ENCODE data around the gene RBBP9. TPM values are rescaled to one million over a fixed set of nuclear protein-coding genes. Genes with fewer than 3 reads are reported as not detected.

RBBP9 gene
- total RNA-seq, 1 experiment from 2014 or later = 11.1 TPM

DNA sequence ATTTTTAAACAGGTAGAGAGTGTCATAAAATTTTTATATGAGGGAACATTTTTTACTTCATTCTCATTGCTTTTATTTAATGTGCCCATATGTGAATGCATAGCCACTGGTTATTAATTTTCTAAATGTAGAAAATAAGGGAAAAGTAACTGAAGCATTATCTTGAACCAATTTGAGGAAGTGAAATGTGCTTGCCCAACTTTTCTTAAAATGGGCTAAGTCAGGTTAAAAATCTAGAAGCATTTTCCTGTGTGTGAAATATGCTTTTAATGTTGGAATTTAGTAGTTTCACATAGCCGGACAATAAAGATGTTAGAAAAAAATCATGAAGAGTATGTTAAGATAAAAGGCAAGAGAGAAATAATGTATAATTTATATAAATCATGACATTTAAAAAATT, 14.5 kb upstream of the RBBP9 start:
- H3K4me3 ChIP-seq (ENCODE audit: low read depth in 2 of 2, low read length in 2 of 2) = no peak overlapping the region
- no peaks in the 10 kb centered on the region for H3K27me3 ChIP-seq (ENCODE audit: control insufficient read depth, insufficient read depth, low read length)
- DNase-seq (ENCODE audit: low read depth, low spot score) = no peak
- intact Hi-C loops (cut with micrococcal nuclease; ENCODE audit: unreplicated experiment) = no loop called here
- peaks cover 7% of the 10 kb centered on the region; the same call in 1 of the 2 replicates for H3K4me1 ChIP-seq (ENCODE audit: control insufficient read depth, insufficient read depth, low read length)
- no TSS peak for BruUV-seq (replicated peaks)
- H3K27ac ChIP-seq (ENCODE audit: low read length) = no peak overlapping the region
- ChIA-PET CTCF (no interaction called here), POLR2A (no interaction called here)
- TF ChIP-seq CTCF (IDR thresholded peaks at IDR 0.05) (no peak), REST (IDR thresholded peaks at IDR 0.05; ENCODE audit: insufficient read depth in 1 of 2, low read depth in 2 of 2, low read length in 1 of 2) (no peak), TCF7L2 (IDR thresholded peaks at IDR 0.05; ENCODE audit: low read depth, low read length) (no peak), SIN3A (IDR thresholded peaks at IDR 0.05; ENCODE audit: borderline replicate concordance, insufficient read depth, low read depth, low read length) (no peak), POLR2AphosphoS5 (IDR thresholded peaks at IDR 0.05; ENCODE audit: low read depth, low read length) (no peak)
- no peaks in the 10 kb centered on the region for H3K9me3 ChIP-seq (ENCODE audit: control insufficient read depth, insufficient read depth, low read depth, low read length)
- in situ Hi-C loops (cut with HindIII; ENCODE audit: low pct_unique_long_range_greater_than_20kb, low sequenced_read_pairs) = no loop called here
- peaks cover 24% of the 10 kb centered on the region for H3K36me3 ChIP-seq (ENCODE audit: control insufficient read depth, insufficient read depth, low read length)
- no peak for ATAC-seq

GRCh38 chr20:18507218-18508191, 10.5 kb upstream of the RBBP9 start, which contains the start of gene SEC23B:
Gene SEC23B (plus strand): TSS chr20:18507940. CDS start chr20:18510836, 2,896 bp downstream.
- Histone ChIP-seq H3K36me3 (ENCODE audit: control insufficient read depth, insufficient read depth, low read length) (peaks cover 15% of the 10 kb centered on the region), H3K27ac (ENCODE audit: low read length) (peak within 1 kb of the TSS; percentile 98), H3K4me3 (ENCODE audit: low read depth in 2 of 2, low read length in 2 of 2) (peak within 1 kb of the TSS; percentile 86 to 97), H3K27me3 (ENCODE audit: control insufficient read depth, insufficient read depth, low read length) (no peaks in the 10 kb centered on the region), H3K4me1 (ENCODE audit: control insufficient read depth, insufficient read depth, low read length) (peaks cover 8% of the 10 kb centered on the region; the same call in 1 of the 2 replicates), H3K9me3 (ENCODE audit: control insufficient read depth, insufficient read depth, low read depth, low read length) (no peaks in the 10 kb centered on the region)
- ChIA-PET CTCF (interaction anchor here (0.6 kb wide), 1 partner anchor 123 kb away, joined by 3 read pairs; no protein-coding TSS in a partner anchor), POLR2A (interaction anchor here (0.6 to 1.9 kb wide), 6 partner anchors 11 to 637 kb away, joined by 4 to 17 read pairs (median 6); partner anchors contain the start of genes DZANK1, POLR3F and RBBP9)
- DNase-seq (ENCODE audit: low read depth, low spot score) (peak; percentile 93), ATAC-seq (peak; percentile 99)
- intact Hi-C loops (cut with micrococcal nuclease; ENCODE audit: unreplicated experiment) (no loop called here), in situ Hi-C loops (cut with HindIII; ENCODE audit: low pct_unique_long_range_greater_than_20kb, low sequenced_read_pairs) (no loop called here)
- no TSS peak for BruUV-seq (replicated peaks)
- TF ChIP-seq SIN3A (IDR thresholded peaks at IDR 0.05; ENCODE audit: borderline replicate concordance, insufficient read depth, low read depth, low read length) (no peak), TCF7L2 (IDR thresholded peaks at IDR 0.05; ENCODE audit: low read depth, low read length) (peak; percentile 35; the same call in 1 of the 2 replicates), POLR2AphosphoS5 (IDR thresholded peaks at IDR 0.05; ENCODE audit: low read depth, low read length) (peak; percentile 71)
